IMR-90 (cell line): ENCODE data around the gene STAT3. TPM values are rescaled to one million over a fixed set of nuclear protein-coding genes. Genes with fewer than 3 reads are reported as not detected.
A peak's percentile ranks its signal among the peaks of the same experiment; 100 is the strongest.

Experiments used
- ATAC-seq: fragments of 200-7000 bp; cut with Tn5 transposase; 2 replicates; pipeline ENCODE4 v1.9.1; 2020; ENCODE audit warnings: low read depth, mild to moderate bottlenecking, moderate library complexity
- BruUV-seq: library from RNA; stranded (reverse); fragments of 400-500 nt; replicated peaks from 2 replicates; lab custom pipeline; 2021; lab: Mats Ljungman, UMichigan
- CTCF ChIA-PET: fragments of 300-600 bp; formaldehyde crosslinking; extraction: SDS; loops from one replicate; lab custom pipeline; 2021; ENCODE audit warnings: antibody characterized with exemption; lab: Yijun Ruan, JAX
- POLR2A ChIA-PET: fragments of 300-600 bp; sonication (Branson Sonifier 250); formaldehyde crosslinking; loops from one replicate; lab custom pipeline; 2022; ENCODE audit warnings: antibody characterized with exemption; ENCODE audit not compliant: unreplicated experiment; lab: Charles Lee
- DNase-seq: peaks from one replicate; pipeline ENCODE4 v3.0.0; 2013
- H2AFZ ChIP-seq: replicated peaks from 2 replicates; pipeline ENCODE3; 2013; ENCODE audit warnings: low read length, mild to moderate bottlenecking; ENCODE audit not compliant: poor library complexity
- H2AK5ac ChIP-seq: 2 replicates; pipeline ENCODE4 v1.6.1; 2013; ENCODE audit warnings: low read depth, low read length, inconsistent platforms
- H2AK9ac ChIP-seq: replicated peaks from 2 replicates; pipeline ENCODE3; 2013; ENCODE audit warnings: mild to moderate bottlenecking, low read depth, low read length, moderate library complexity; ENCODE audit not compliant: poor library complexity
- H2BK120ac ChIP-seq: 2 replicates; pipeline ENCODE4 v1.6.1; 2013; ENCODE audit warnings: low read depth, low read length, inconsistent platforms
- H2BK15ac ChIP-seq: 3 replicates; pipeline ENCODE4 v1.6.1; 2013; ENCODE audit warnings: low read depth, low read length, inconsistent platforms
- H2BK20ac ChIP-seq: 2 replicates; pipeline ENCODE4 v1.6.1; 2013; ENCODE audit warnings: low read depth, mild to moderate bottlenecking, inconsistent platforms, low read length, moderate library complexity
- H2BK5ac ChIP-seq: 2 replicates; pipeline ENCODE4 v1.6.1; 2013; ENCODE audit warnings: mild to moderate bottlenecking, low read depth, low read length, inconsistent platforms; ENCODE audit not compliant: poor library complexity, severe bottlenecking
- H3K14ac ChIP-seq: replicated peaks from 2 replicates; pipeline ENCODE4 v1.6.1; 2013; ENCODE audit warnings: low read depth, low read length, inconsistent platforms
- H3K18ac ChIP-seq: 2 replicates; pipeline ENCODE4 v1.6.1; 2013; ENCODE audit warnings: low read depth, low read length, control low read depth
- H3K23ac ChIP-seq: 2 replicates; pipeline ENCODE4 v1.6.1; 2013; ENCODE audit warnings: low read depth, low read length, inconsistent platforms
- H3K27ac ChIP-seq: 2 replicates; pipeline ENCODE4 v1.5.1; 2013; ENCODE audit warnings: mild to moderate bottlenecking, control low read depth, low read length; ENCODE audit not compliant: insufficient read depth
- H3K27me3 ChIP-seq: 2 replicates; pipeline ENCODE4 v1.6.1; 2013; ENCODE audit warnings: low read length; ENCODE audit not compliant: control insufficient read depth, insufficient read depth
- H3K36me3 ChIP-seq: 2 replicates; pipeline ENCODE4 v1.6.1; 2013; ENCODE audit warnings: low read length, mixed read lengths; ENCODE audit not compliant: control insufficient read depth, insufficient read depth
- H3K4ac ChIP-seq: 2 replicates; pipeline ENCODE4 v1.6.1; 2013; ENCODE audit warnings: low read depth, low read length, inconsistent platforms
- H3K4me1 ChIP-seq: 2 replicates; pipeline ENCODE4 v1.6.1; 2013; ENCODE audit warnings: low read length, mixed read lengths; ENCODE audit not compliant: control insufficient read depth, insufficient read depth
- H3K4me2 ChIP-seq: 2 replicates; pipeline ENCODE4 v1.6.1; 2013; ENCODE audit warnings: low read depth, mild to moderate bottlenecking, control low read depth, low read length, moderate library complexity
- H3K4me3 ChIP-seq: 2 replicates; pipeline ENCODE4 v1.5.1; 2013; ENCODE audit warnings: low read depth, mild to moderate bottlenecking, control low read depth, low read length, moderate library complexity; ENCODE audit not compliant: insufficient read depth
- H3K56ac ChIP-seq: 2 replicates; pipeline ENCODE4 v1.6.1; 2013; ENCODE audit warnings: low read length, inconsistent platforms; ENCODE audit not compliant: insufficient read depth; ENCODE audit errors: extremely low read depth
- H3K79me1 ChIP-seq, 2 experiments: 2 replicates each; pipeline ENCODE4 v1.6.1; 2013; ENCODE audit warnings: low read length in 2 of 2, inconsistent platforms in 1 of 2, low read depth in 1 of 2
- H3K9ac ChIP-seq: 2 replicates; pipeline ENCODE4 v1.6.1; 2013; ENCODE audit warnings: low read depth, low read length, control low read depth
- H3K9me1 ChIP-seq: 2 replicates; pipeline ENCODE4 v1.6.1; 2013; ENCODE audit warnings: low read length, inconsistent platforms; ENCODE audit not compliant: insufficient read depth
- H3K9me3 ChIP-seq: 2 replicates; pipeline ENCODE4 v1.6.1; 2013; ENCODE audit warnings: low read length; ENCODE audit not compliant: control insufficient read depth, insufficient read depth
- H4K20me1 ChIP-seq: 2 replicates; pipeline ENCODE4 v1.6.1; 2013; ENCODE audit warnings: low read length, inconsistent platforms; ENCODE audit not compliant: insufficient read depth
- H4K5ac ChIP-seq: 2 replicates; pipeline ENCODE4 v1.6.1; 2013; ENCODE audit warnings: mild to moderate bottlenecking, low read depth, low read length, control low read depth
- H4K8ac ChIP-seq, 2 experiments: 2 replicates each; pipeline ENCODE4 v1.6.1; 2013; ENCODE audit warnings: low read depth in 2 of 2, low read length in 2 of 2, control low read depth in 1 of 2, inconsistent platforms in 1 of 2
- H4K91ac ChIP-seq: 2 replicates; pipeline ENCODE4 v1.6.1; 2013; ENCODE audit warnings: low read depth, low read length, inconsistent platforms; ENCODE audit not compliant: insufficient read depth
- FOS ChIP-seq: fragments of 150-350 bp; IDR thresholded peaks from 2 replicates; pipeline ENCODE4 v1.6.1; 2016; ENCODE audit warnings: low read depth, low read length
- WGBS, 2 experiments: methylation state at CpG; one replicate each; pipeline versions ENCODE4 v1.1.5 to v1.1.7; 2013; ENCODE audit warnings: missing lambda C conversion rate in 2 of 2; ENCODE audit not compliant: insufficient read length in 1 of 2; ENCODE audit errors: extremely low coverage in 2 of 2; 5-methylcytosine and 5-hydroxymethylcytosine counted together
- dilution Hi-C: fragments of 300-500 bp; cut with HindIII; formaldehyde crosslinking; loops from one replicate; pipeline ENCODE4 v1.14.3; 2018; ENCODE audit warnings: low sequenced_read_pairs; ENCODE audit not compliant: unreplicated experiment
- in situ Hi-C: fragments of 300-500 bp; cut with MboI; formaldehyde crosslinking; loops from 3 replicates; pipeline ENCODE4 v1.14.3; 2019; ENCODE audit warnings: low sequenced_read_pairs, inconsistent platforms, mixed read lengths
- intact Hi-C: fragments of 100-400 bp; cut with micrococcal nuclease; formaldehyde crosslinking; loops from 2 replicates; pipeline ENCODE4 v1.10.0; 2022
- polyA plus RNA-seq, 3 experiments: library from polyadenylated mRNA; depleted of rRNA; stranded (reverse); fragments of >200 nt; gene quantifications; 2 replicates each; pipeline ENCODE4 v1.2.3, GENCODE V29; 2012; ENCODE audit warnings: low replicate concordance in 1 of 3
- total RNA-seq: library from RNA; depleted of rRNA; stranded (reverse); fragments of >200 nt; gene quantifications from 2 replicates; pipeline ENCODE4 v1.2.3, GENCODE V29; 2012

The STAT3 gene
- total and polyA plus RNA-seq, 2 of the 4 experiments (the other 2 are of a cell fraction), result 47.2 to 66.3 TPM

- no peak overlapping the region for H2AFZ ChIP-seq
- no peak overlapping the region for H3K4ac ChIP-seq
- H3K18ac ChIP-seq, result no peak overlapping the region
- CTCF ChIA-PET, result interaction anchor here (2.0 kb wide), 1 partner anchor 200 kb away, joined by 5 read pairs; no protein-coding TSS in a partner anchor
- no peak overlapping the region for H3K4me2 ChIP-seq
- H3K9me3 ChIP-seq, result no peaks in the 10 kb centered on the region
- no peak overlapping the region for H3K23ac ChIP-seq
- DNase-seq (no peak), ATAC-seq (no peak)
- WGBS, 2 experiments, result 58% methylated on average over 4 of the region's 5 CpGs; no CpG with 5 or more reads in 1 of the 2 experiments
- H3K27me3 ChIP-seq, result no peaks in the 10 kb centered on the region
- H2BK15ac ChIP-seq, result no peak overlapping the region
- no peak overlapping the region for H2BK20ac ChIP-seq
- peaks cover 12% of the 10 kb centered on the region for H3K4me1 ChIP-seq
- intact Hi-C loops, result no loop called here
- H3K9ac ChIP-seq, result no peak overlapping the region
- no peak overlapping the region for H4K5ac ChIP-seq
- H3K4me3 ChIP-seq, result no peak overlapping the region
- dilution Hi-C loops, result no loop called here
- peaks cover 24% of the 10 kb centered on the region for H3K9me1 ChIP-seq
- H3K14ac ChIP-seq, result no peak overlapping the region
- TF ChIP-seq FOS, result no peak
- H4K20me1 ChIP-seq, result peaks cover 2% of the 10 kb centered on the region; the same call in 1 of the 2 replicates
- H2AK9ac ChIP-seq, result peak overlapping the region; percentile 17
- POLR2A ChIA-PET, result interaction anchor here (0.6 kb wide), 1 partner anchor 126 kb away, joined by 3 read pairs; no protein-coding TSS in a partner anchor
- no peak overlapping the region for H4K8ac ChIP-seq
- no TSS peak for BruUV-seq
- peaks cover 28 to 64% of the 10 kb centered on the region in 2 experiments; a peak in 3 of 4 replicates for H3K79me1 ChIP-seq
- in situ Hi-C loops, result no loop called here
- no peak overlapping the region for H2BK5ac ChIP-seq
- H3K36me3 ChIP-seq, result peaks cover 67% of the 10 kb centered on the region
- no peak overlapping the region for H3K56ac ChIP-seq
- H2BK120ac ChIP-seq, result no peak overlapping the region
- no peak overlapping the region for H4K91ac ChIP-seq
- H3K27ac ChIP-seq, result no peak overlapping the region
- no peak overlapping the region for H2AK5ac ChIP-seq
Measured at GRCh38 chr17:42317266-42317845, 70.9 kb downstream of the STAT3 start.
